Peyer's patch (tissue), 4 donors: ENCODE results near the gene FILIP1L.

ENCODE experiments used
- POLR2A ChIP-seq, 2 donors: fragments of 450-650 bp; IDR thresholded peaks; one replicate each; pipeline ENCODE4 v1.5.1; 2017; ENCODE audit warnings: antibody characterized with exemption in 2 of 2, mild to moderate bottlenecking in 2 of 2, moderate library complexity in 2 of 2
- TF ChIP-seq, protein P1 (sequence below), 6 experiments: fragments of 450-650 bp in 4 of 6; fragments of 200-600 bp in 2 of 6; sonication (generic) in 1 of 6; IDR thresholded peaks; one replicate each; pipeline ENCODE4 v1.5.1; 2017 to 2019; ENCODE audit warnings: antibody characterized with exemption in 6 of 6, mild to moderate bottlenecking in 3 of 6, moderate library complexity in 1 of 6

DNA sequence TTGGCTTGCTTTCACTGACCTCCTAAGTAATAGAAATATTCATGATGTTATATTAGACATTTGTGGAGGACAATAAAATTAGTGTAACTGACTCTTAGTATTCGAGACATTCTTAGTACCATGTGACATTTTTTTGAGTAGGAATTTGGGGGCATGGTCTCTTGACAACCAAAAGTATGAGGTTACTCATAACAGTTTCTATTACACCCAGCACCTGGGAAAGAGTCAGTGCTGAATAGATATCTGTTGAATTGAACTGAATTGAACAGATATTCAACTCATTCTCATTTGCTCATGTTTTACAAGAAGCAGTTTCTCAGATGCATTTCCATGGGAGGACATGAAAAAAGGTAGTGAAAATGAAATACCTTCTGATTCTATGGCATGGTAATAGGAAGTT lies 212.2 kb downstream of the FILIP1L start:
- TF ChIP-seq, protein P1, sequence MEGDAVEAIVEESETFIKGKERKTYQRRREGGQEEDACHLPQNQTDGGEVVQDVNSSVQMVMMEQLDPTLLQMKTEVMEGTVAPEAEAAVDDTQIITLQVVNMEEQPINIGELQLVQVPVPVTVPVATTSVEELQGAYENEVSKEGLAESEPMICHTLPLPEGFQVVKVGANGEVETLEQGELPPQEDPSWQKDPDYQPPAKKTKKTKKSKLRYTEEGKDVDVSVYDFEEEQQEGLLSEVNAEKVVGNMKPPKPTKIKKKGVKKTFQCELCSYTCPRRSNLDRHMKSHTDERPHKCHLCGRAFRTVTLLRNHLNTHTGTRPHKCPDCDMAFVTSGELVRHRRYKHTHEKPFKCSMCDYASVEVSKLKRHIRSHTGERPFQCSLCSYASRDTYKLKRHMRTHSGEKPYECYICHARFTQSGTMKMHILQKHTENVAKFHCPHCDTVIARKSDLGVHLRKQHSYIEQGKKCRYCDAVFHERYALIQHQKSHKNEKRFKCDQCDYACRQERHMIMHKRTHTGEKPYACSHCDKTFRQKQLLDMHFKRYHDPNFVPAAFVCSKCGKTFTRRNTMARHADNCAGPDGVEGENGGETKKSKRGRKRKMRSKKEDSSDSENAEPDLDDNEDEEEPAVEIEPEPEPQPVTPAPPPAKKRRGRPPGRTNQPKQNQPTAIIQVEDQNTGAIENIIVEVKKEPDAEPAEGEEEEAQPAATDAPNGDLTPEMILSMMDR (IDR thresholded peaks at IDR 0.05) = no peak
- TF ChIP-seq POLR2A (IDR thresholded peaks at IDR 0.05) = no peak
